Measurements from ENCODE around the gene LSM7.
A peak's percentile ranks its signal among the peaks of the same experiment; 100 is the strongest.

The LSM7 gene

DNA sequence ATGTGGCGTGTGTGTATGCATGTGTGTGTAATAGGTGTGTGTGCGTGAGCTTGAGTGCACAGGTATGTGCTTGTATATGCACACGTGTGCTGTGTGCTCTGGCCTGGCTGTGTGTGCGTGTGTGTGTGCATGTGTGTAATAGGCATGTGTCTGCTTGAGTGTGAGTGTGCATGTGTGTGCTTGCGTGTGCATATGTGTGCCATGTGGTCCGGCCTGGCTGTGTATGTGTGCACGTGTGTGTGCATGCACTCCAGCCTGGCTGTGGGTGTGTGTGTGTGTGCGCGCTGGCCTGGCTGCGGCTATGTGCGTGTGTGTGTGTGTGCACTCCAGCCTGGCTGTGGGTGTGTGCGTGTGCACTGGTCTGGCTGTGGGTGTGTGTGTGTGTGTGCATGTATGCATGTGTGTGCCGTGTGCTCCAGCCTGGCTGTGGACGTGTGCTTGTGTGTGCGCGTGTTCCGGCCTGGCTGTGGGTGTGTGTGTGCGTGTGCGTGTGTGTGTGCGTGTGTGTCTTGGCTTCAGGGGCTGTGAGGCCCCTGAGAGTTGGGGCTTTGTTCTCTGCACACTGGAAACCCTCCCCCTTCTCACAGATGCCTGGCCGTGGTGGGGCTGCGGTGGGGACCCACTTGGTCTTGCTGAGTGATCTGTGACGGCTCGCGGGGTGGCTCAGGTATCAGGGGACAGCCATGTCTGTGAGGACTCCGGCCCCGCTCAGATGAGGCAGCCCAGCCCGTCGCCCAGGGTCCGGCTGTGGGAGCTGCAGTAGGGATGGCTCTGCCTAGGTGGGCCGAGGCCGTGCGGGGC is 8.3 kb upstream of the LSM7 start:
- no peak for DNase-seq

DNA sequence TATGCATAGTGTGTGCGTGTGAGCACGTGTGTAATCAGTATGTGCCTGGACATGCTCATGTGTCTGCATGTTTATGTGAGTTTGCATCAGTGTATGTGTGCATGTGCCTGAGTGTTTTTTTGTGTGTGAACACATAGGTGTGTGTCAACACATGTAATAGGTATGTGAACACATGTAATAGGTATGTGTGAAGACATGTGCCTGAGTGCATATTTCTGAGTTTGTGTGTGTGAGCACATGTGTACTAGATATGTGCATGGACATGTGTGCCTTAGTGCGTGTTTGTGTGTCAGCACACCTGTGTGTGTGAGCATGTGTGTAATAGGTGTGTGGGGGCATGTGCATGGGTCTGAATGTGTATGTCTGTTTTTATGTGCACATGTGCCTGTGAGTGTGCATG is 7.5 kb upstream of the LSM7 start:
- DNase-seq = no peak

DNA sequence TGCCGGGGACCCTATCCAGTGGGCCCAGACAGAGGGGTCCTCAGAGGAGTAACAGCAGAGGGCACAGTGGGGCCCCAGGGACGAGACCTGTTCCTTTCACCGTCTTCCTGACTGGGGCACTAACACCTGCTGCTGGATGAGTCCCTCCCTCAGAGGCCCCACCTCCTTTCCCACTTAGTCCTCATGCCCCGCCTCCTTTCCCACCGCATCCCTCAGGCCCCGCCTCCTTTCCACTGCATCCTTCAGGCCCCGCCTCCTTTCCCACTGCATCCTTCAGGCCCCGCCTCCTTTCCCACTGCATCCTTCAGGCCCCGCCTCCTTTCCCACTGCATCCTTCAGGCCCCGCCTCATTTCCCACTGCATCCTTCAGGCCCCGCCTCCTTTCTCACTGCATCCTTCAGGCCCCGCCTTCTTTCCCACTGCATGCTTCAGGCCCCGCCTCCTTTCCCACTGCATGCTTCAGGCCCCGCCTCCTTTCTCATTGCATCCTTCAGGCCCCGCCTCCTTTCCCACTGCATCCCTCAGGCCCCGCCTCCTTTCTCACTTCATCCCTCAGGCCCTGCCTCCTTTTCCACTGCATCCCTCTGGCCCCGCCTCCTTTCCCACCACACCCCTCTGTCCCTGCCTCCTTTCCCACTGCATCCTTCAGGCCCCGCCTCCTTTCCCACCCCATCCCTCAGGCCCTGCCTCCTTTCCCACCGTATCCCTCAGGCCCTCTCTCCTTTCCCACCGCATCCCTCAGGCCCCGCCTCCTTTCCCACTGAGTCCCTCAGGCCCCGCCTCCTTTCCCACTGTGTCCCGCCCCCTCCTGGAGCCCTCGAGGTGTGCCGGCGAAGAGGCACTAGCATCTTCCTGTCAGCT is 6.8 kb upstream of the LSM7 start:
- no peak for DNase-seq

DNA sequence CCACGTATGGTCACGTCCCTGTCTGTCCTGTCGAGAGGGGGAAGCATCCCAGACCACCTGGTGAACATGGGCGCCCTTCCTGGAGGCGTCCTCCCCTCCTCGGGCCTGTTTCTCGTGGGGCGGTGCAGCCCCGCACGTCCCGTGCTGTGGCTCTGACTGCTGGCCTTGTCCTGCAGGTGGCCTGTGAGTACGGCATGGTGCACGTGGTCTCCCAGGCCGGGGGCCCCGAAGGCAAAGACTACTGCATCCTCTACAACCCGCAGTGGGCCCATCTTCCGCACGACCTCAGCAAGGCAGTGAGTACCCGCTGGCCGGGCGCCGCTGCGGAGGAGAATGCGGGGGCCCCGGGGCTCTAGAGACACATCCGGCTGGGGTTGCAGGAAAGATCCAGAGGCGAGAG is 6.0 kb upstream of the LSM7 start:
- DNase-seq = no peak

DNA sequence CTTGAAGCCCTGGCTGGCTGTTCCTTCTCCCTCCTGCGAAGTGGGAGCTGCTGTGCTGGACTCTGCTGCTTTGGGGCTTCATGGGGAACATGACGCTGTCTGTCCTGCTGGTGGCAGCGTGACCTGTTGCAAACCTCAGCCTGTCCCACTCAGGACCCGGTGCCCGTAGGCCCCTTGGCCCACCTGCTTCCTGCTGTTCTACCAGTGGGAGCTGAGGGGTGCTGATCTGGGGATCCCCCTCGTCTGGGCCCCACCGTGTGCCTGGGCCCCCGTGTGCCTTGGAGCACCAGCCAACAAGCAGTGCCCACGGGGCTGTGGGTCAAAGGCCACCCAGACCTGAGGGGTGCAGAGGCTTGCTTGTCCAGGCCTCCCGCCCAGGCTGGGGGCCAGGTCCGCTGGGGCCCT is 5.4 kb upstream of the LSM7 start:
- peak; percentile 24 for DNase-seq

DNA sequence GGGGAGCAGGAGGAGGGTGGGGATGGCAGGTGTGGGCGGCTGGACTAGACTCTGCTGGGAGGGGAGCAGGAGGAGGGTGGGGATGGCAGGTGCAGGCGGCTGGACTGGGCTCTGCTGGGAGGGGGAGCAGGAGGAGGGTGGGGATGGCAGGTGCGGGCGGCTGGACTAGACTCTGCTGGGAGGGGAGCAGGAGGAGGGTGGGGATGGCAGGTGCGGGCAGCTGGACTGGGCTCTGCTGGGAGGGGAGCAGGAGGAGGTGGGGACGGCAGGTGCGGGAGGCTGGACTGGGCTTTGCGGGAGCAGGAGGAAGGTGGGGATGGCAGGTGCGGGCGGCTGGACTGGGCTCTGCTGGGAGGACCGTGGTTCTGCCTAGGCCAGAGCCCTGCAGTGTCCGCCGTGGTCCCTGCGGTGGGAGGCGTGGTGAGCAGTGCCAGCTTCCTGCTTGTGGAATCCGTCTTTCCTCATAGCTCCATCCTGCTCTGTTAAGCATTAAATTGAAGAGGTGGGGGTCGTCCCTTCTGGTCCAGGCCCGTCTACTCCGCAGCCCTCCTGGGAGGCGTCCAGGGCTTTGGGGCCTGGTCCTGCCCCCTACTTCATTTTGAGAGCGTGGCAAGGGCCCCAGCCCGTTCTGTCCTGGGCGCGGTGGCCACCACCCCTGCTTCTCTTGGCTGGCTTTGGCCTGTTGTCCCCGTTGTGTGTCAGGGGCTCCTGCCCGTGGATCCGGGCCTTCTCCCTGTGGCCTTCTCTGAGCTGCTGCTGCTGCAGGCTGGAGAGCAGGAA is 4.8 kb upstream of the LSM7 start:
- DNase-seq = peak; percentile 77

DNA sequence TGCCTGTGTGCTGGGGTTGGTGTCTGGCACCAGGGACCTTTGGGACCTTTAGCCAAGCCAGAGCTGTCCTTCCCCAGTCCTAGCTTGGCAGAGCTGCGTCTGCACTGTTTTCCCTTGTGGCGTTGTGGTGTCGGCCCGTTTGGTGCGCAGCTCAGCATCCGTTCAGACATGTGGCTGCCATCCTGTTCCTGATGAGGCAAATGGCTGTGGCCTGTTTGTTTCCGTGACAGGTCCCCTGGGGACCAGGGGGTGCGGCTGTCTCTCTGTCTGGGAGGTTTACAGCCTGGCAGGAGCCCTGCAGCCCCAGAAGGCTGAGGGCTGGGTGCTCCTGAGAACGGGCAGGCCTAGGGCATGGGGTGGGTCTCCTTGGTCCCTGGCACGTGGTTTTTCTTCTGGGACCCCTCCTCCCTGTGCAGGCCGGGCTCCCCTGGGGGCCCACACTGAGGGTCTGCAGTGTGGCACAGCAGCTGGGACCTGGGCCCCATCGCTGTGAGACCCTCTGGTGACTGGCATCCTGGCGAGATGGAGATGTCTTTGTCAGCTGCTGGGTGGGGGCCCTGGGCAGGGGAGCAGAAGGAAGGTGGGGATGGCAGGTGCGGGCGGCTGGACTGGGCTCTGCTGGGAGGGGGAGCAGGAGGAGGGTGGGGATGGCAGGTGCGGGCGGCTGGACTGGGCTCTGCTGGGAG is 4.1 kb upstream of the LSM7 start:
- DNase-seq = peak; percentile 88

DNA sequence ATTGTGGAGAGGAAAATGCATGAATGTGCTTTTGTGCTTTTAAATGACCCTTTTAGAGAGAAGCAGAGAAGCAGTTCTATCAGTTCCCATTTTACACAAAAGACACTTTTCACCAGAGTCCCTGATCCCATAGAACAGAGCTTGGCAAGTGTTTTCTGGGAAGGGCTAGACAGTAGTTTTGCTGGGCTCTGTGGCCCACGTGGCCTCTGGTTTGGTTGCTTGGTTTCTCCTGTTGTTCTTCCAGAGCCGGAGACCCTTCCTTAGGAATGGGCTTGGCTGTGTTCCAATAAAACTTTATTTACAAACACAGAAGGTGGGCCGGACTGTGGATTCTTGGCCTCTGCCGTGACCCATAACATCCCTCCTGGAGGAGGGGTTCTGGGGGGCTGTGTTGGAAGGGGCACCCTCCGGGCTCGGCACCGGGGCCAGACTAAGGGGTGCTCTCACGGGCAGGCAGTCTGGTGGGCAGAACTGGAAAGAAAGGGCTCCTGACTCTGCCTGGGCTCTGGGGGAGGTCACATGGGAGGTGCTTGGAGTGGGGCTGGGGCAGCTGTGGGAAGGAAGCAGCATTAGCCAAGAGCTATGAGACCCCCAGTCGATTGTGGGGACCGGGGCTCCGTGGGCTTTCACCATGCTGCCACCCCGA is 3.3 kb upstream of the LSM7 start:
- DNase-seq = no peak

DNA sequence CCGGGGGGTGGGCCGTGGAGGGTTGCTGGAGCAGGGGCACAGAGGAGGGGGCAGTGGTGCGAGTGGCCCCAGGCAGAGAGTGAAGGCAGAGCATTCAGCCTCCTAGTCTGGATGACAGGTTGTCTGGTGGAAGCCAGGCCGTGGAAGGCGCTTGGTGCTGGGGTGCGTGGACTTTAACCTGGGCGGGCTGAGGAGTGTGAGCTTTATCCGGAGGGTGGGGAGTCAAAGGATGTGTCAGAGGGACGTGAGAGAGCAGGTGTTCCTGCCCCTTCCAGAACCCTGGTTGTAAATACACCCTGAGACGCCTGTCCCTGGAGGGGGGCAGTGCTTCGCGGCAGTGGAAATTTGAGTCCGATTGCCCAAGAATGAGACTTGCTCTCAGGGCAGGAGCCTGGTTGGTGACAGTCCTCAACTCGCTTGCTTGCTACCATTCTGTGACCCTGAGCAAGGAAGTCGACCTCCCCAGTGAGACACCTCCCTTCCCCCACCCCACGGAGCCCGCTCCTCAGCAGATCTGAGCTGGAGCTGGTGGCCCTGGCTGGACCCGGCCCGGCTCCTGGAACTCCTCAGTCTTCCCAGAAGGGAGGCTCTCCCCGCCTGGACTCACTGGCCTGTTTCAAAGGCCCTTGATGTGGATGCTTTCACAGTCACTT is 2.4 kb upstream of the LSM7 start:
- DNase-seq = peak; percentile 20

DNA sequence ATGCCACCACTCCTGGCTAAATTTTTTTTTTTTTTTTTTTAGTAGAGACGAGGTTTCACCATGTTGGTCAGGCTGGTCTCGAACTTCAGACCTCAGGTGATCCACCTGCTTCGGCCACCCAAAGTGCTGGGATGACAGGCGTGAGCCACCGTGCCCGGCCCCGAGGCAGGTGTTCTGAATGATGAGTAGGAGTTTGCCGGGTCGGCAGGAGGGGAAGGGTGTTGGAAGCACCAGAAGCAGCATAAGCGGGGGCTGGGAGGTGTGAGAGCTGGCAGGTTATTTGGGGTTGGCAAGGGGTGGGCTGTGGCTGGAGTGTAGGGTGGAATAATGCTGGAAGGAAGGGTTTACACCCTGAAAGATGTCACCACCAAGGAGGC is 1.9 kb upstream of the LSM7 start:
- no peak for DNase-seq

DNA sequence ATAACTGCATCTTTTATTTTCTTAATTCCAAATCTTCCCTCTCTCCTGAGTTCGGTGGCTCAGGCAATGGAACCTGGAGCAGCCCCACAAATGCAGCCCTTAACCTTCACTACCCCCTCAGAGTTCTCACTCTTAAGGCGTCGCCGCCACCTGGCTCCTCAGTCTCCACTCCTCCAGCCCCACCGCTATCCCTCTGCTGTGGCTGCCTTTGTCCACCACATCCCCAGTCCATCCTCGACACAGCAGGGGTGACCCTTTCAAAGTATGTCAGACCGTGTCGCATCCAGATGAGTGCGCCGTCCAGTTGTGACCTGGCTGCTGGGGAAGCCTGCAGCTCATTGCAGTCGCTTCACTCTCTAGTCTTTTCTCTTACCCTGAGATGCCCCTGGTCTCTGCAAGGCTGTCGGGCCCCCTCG is 1.1 kb upstream of the LSM7 start:
- no peak for DNase-seq

DNA sequence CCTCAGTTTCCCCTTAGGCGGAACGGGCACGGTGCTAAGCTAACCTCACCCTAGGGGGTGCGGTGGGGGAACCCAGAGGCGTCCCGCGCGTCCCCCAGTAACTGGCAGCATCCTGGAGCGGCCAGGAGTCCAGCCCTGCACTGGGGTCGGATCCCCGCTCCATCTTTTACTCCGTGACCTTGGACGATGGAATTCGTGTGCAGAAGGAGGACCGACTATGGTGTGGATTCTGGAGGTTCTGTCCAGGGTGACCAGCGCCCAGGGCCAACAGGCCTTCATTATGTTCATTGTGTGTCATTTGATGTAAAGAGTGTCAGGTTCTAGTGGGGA is 728 bp upstream of the LSM7 start:
- no peak for DNase-seq

DNA sequence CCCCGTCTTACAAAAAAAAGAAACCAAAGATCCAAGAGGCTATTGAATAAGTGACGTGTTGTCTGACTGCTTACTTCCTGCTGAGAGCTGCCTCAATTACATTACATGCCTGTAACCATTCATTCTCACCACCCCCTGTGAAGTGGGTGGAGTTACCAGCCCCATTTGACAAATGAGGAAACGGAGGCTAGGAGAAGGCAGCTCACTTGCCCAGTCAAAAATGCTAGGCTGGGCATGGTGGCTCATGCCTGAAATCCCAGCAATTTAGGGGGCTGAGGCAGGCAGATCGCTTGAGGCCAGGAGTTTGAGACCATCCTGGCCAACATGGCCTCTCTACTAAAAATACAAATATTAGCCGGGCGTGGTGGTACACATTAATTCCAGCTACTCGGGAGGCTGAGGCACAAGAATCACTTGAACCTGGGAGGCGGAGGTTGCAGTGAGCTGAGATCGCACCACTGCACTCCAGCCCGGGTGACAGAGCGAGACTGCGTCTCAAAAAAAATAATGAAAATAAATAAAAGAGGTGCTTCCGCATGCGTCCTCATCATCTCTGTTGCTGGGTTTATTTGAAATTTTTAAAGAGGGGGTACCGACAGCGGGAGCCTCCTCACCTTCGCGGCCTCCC is 499 bp downstream of the LSM7 start:
- DNase-seq = peak; percentile 64

DNA sequence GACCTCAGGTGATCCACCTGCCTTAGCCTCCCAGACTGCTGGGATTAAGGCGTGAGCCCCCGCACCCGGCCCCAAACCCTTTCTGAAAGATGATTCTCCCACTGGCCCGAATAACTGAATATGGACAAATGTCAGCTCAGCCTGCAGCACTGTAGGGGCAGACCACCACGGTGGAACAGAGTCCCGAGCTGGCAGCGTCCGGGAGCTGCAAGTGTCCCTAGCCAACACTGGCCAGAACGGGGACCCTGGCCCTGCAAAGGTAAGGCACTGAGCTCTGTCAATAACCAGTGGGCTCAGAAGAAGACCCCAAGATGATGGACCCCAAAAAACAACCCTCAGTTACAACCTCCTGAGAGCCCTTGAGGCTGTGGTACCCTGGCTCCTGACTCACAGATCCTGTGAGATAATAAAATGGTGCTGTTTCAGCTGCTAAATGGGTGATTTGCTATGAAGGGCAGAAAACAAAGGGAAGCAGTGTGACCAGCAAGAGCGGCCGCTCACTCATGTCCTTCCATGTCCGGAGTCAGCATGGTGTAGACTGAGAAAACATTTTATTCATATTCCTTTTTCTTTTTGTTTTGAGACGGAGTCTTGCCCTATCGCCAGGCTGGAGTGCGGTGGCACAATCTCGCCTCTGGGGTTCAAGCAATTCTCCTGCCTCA is 1.6 kb downstream of the LSM7 start:
- DNase-seq = no peak

DNA sequence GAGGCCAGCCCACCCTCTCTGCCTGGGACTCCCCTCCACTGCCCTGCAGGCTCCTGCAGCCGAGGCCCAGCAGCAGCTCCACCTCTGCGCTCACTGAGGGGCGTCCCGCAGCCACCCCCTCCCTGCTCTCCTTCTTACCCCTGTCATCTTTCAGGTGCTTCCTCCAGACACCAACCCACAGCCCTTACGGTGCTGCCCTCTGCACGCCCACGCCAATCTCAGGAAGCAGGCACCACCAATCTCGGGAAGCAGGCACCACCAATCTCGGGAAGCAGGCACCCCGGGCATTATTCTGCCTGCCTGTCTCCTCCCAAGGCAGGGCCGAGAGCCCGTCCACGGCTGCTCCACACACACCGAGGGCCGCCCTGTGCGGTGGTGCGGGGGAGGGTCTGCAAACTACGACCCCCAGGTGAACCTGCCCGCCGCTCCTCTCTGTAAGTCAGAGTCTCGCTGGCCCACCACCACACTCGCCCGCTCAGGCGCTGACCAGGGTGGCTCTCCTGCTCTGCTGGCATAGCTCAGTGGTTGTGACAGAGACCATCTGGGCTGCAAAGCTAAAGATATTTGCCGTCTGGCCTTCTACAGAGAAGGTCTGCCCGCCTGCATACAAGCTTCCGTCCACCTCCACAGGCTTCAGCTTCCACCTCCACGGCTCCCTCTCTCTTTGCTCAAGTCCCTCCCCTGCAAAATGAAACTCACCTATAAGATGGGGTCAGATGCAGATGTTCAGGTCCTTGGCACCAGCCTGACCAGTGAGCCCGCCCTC is 2.9 kb downstream of the LSM7 start:
- DNase-seq = no peak

DNA sequence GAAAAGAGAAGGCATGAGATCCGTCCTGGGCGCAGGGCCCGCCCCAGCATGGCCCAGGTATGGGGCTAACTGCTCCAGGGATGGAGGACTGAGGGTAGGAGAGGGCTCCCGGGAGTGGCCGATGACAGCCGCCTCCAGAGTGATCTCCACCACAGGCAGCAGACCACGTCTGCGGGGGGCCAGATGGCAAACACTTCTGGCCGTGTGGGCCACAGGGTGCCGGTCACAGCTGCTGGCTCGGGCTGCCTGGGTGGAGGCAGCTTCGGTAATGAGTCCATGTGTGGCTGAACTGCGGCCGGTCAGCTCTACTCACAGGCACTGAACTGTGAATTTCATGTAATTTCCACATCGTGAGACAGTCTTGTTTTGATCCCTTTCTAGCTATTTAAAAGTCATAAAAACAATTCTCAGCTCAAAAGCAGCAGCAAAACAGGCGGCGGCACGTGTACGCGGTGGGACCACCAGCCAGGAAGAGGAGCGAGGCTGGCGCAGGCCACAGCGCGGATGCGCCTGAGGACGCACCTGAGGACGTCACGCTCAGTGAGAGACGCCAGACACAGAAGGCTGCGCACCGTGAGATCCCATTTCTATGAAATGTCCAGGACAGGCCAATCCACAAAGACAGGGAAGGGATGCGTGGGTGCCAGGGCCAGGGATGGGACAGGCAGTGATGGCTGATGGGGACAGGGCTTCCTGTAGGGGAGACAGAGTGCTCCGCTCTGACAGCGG is 4.0 kb downstream of the LSM7 start:
- DNase-seq = no peak

DNA sequence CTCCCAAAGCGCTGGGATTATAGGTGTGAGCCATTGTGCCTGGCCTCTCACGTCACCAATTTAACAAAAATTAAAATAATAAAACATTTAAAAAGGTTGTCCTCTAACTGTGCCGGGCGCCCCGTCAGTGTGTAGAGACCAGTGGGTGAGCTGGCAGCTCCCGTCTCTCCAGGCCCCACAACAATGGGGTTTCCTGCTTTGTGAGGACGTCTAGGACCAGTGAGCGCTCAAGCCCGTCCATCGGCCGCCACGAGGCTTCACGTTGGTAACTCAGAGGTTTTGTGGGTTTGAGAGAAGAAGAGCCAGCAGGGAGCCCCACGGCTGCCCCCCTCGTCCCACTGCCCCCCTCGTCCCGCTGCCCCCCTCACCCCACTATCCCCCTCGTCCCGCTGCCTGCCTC is 4.7 kb downstream of the LSM7 start:
- DNase-seq = no peak

DNA sequence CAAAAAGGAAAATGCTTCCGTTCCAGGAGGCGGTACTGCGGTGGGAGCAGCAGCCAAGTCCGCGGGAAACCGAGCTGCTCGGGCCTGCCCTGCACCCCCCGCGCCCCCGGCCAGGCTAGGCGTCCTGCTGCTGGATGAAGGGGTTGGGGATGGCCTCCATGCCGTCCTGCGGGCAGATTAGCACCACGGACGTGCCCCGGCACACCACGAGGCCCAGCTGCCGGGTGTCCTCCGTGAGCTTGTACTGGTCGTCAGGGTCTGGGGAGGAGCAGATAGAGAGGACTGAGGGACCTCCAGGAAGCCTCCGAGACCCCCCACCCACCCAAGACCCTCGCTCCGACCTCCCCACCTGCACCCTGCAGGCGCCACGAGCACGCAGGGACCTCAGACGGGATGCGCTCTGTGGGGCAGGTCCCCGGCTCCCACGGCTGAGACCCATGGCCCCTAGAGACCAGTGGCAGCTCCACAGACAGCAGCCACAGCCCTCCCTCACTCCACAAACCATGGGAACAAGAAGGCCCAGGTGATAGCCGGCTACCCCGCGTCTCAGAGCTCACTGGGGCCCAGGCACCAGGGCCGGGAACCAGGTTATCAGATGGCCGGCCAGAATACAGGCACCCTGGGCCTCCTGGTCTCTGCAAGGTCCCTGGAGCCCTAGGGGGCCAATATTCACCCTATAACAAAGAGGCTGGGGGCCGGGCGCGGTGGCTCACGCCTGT is 6.7 kb downstream of the LSM7 start:
- no peak for DNase-seq

DNA sequence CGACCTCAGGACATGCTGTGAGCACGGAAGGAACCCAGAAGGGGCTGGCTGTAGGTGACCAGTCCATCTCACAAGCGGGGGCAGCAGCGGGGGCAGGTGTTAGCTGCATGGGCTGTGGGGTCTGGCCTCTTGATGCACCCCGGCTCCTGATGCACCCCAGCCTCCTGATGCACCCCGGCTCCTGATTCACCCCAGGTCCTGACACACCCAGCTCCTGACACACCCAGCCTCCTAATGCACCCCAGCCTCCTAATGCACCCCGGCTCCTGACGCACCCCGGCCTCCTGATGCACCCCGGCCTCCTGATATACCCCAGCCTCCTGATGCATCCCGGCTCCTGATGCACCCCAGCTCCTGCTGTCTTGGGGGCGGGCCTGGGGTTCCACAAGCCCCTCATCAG is 7.4 kb downstream of the LSM7 start:
- DNase-seq = no peak
